ENCODE data around the gene BST1. TPM values are rescaled to one million over a fixed set of nuclear protein-coding genes. Genes with fewer than 3 reads are reported as not detected.

BST1 gene
- total RNA-seq, 4 donors from 2014 or later: 2.0 to 7.5 (median 5.5) TPM

GRCh38 chr4:15659768-15660570 lies 42.9 kb upstream of the BST1 start:
- H3K4me1 ChIP-seq: peaks cover 0 to 9% of the 10 kb centered on the region in 2 donors
- H3K27ac ChIP-seq: no peak overlapping the region
- no peaks in the 10 kb centered on the region for H3K36me3 ChIP-seq
- no peaks in the 10 kb centered on the region for H3K9me3 ChIP-seq
- no peaks in the 10 kb centered on the region for H3K27me3 ChIP-seq
- 83 to 85% methylated on average over 5 of the region's 5 CpGs for WGBS, 2 donors
- no peak for DNase-seq
- intact Hi-C loops (cut with DNase I): no loop called here
- no peak for TF ChIP-seq CTCF (IDR thresholded peaks at IDR 0.05)
- no peak for TF ChIP-seq POLR2A (IDR thresholded peaks at IDR 0.05)
- no peak overlapping the region for H3K4me3 ChIP-seq (replicated peaks in 1 of 3)

GRCh38 chr4:15665753-15666365 lies 37.0 kb upstream of the BST1 start:
- intact Hi-C loops (cut with DNase I): no loop called here
- Histone ChIP-seq H3K27ac (no peak overlapping the region), H3K4me3 (replicated peaks in 1 of 3) (no peak overlapping the region), H3K36me3 (no peaks in the 10 kb centered on the region), H3K27me3 (no peaks in the 10 kb centered on the region), H3K9me3 (no peaks in the 10 kb centered on the region), H3K4me1 (no peaks in the 10 kb centered on the region)
- DNase-seq: no peak
- 78 to 85% methylated on average over 3 of the region's 3 CpGs for WGBS, 2 donors
- TF ChIP-seq CTCF (IDR thresholded peaks at IDR 0.05): no peak
- TF ChIP-seq POLR2A (IDR thresholded peaks at IDR 0.05): no peak

GRCh38 chr4:15667006-15667405 lies 35.9 kb upstream of the BST1 start:
- Histone ChIP-seq H3K4me3 (replicated peaks in 1 of 3) (no peak overlapping the region), H3K4me1 (no peaks in the 10 kb centered on the region), H3K36me3 (no peaks in the 10 kb centered on the region), H3K9me3 (no peaks in the 10 kb centered on the region), H3K27ac (no peak overlapping the region), H3K27me3 (no peaks in the 10 kb centered on the region)
- DNase-seq: no peak
- TF ChIP-seq CTCF (IDR thresholded peaks at IDR 0.05) (no peak), POLR2A (IDR thresholded peaks at IDR 0.05) (no peak)
- intact Hi-C loops (cut with DNase I): no loop called here
- WGBS, 2 donors: 96 to 97% methylated on average over 4 of the region's 4 CpGs

GRCh38 chr4:15668566-15669435 lies 34.1 kb upstream of the BST1 start:
- DNase-seq: no peak
- intact Hi-C loops (cut with DNase I): no loop called here
- WGBS, 2 donors: 81 to 90% methylated on average over 1 of the region's 1 CpG
- TF ChIP-seq POLR2A (IDR thresholded peaks at IDR 0.05) (no peak), CTCF (IDR thresholded peaks at IDR 0.05) (no peak)
- no peaks in the 10 kb centered on the region for H3K36me3 ChIP-seq
- H3K4me3 ChIP-seq (replicated peaks in 1 of 3): no peak overlapping the region
- no peaks in the 10 kb centered on the region for H3K9me3 ChIP-seq
- no peak overlapping the region for H3K27ac ChIP-seq
- no peaks in the 10 kb centered on the region for H3K4me1 ChIP-seq
- no peaks in the 10 kb centered on the region for H3K27me3 ChIP-seq
